GM12801 (cell line): ENCODE measurements around the gene ST3GAL5.

Experiments
- TF ChIP-seq, protein P1 (sequence below): IDR thresholded peaks from one replicate; pipeline ENCODE4 v1.5.1; 2011; ENCODE audit warnings: control low read depth; ENCODE audit not compliant: insufficient read length; ENCODE audit errors: extremely low read depth

The ST3GAL5 gene

DNA sequence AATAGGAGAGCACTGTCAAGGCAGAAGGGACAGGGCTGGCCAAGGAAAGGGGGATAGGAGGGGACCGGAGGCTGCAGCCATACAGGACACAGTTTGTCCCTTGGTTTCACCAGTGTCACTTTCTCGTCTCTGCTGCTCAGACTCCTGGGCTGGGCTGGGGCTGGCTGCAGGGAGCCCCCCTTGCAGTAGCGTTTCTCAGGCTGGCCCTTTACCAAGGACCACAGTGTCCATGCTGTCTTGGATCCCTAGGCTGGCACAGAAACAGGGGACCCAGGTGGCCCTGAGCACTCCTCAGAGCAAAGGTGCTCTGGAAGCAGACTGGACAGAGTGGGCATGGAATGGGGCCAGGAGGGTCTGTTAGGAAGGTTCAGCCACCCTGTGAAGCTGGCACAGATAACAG lies 100.2 kb downstream of the ST3GAL5 start:
- TF ChIP-seq, protein P1, sequence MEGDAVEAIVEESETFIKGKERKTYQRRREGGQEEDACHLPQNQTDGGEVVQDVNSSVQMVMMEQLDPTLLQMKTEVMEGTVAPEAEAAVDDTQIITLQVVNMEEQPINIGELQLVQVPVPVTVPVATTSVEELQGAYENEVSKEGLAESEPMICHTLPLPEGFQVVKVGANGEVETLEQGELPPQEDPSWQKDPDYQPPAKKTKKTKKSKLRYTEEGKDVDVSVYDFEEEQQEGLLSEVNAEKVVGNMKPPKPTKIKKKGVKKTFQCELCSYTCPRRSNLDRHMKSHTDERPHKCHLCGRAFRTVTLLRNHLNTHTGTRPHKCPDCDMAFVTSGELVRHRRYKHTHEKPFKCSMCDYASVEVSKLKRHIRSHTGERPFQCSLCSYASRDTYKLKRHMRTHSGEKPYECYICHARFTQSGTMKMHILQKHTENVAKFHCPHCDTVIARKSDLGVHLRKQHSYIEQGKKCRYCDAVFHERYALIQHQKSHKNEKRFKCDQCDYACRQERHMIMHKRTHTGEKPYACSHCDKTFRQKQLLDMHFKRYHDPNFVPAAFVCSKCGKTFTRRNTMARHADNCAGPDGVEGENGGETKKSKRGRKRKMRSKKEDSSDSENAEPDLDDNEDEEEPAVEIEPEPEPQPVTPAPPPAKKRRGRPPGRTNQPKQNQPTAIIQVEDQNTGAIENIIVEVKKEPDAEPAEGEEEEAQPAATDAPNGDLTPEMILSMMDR = no peak

DNA sequence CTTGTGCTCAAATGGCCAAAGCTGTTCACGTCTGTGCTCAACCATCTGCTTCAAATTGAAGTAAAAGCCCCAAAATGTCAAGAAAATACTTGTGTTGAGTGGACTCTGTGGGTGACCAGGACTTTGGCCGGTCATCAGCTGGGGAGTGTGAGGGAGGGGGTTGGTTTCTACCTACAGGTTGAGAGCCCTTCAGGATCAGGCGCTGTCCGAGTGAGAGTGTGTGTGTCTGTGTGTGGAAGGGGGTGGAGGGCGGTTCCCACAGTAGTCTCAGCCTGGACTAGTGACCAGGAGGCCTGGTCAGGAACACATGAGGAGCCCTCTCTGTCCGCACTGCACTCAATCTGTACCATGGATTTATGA lies 100.8 kb downstream of the ST3GAL5 start:
- TF ChIP-seq, protein P1 = no peak

DNA sequence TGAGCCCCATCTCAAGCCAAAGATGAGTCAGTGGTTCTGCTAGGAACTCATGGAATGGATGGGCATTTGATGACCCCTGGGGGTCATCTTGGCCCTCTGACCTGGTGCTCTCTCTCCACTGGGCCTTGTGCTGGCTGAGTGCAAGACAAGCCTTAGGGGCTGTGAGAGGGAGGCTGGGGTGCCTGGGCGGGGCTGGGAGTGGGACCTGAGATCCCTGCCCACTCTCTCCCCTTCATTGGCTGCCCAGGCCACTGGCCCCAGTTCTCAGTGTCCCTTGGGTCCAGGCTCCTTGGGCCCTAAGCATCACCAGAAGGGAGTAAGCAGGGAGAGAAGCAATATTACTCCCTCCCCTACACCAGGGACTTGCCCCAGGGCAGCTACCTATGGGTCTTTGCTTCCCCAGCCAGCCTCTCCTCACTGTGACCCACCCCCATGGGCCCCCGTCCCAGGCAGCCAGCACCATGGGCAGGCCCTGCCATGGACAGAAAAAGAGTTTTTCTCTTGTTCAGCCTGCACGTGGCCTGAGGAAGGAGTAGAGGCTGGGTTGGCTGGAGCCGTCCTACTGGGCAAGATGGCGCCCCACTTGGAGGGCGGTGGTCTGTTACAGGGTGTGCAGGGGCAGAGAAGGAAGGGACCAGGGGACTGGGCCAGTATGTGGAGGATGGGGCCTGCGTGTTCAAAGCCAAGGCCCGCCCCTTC lies 101.4 kb downstream of the ST3GAL5 start:
- TF ChIP-seq, protein P1 = no peak
